ENCODE results near the gene CFLAR.
A peak's percentile ranks its signal among the peaks of the same experiment; 100 is the strongest.
"Not testable (repeated sequence)": the region's sequence is repeated elsewhere in the genome, so short reads cannot be mapped to it uniquely, and the experiment has no call there.

Gene CFLAR

DNA sequence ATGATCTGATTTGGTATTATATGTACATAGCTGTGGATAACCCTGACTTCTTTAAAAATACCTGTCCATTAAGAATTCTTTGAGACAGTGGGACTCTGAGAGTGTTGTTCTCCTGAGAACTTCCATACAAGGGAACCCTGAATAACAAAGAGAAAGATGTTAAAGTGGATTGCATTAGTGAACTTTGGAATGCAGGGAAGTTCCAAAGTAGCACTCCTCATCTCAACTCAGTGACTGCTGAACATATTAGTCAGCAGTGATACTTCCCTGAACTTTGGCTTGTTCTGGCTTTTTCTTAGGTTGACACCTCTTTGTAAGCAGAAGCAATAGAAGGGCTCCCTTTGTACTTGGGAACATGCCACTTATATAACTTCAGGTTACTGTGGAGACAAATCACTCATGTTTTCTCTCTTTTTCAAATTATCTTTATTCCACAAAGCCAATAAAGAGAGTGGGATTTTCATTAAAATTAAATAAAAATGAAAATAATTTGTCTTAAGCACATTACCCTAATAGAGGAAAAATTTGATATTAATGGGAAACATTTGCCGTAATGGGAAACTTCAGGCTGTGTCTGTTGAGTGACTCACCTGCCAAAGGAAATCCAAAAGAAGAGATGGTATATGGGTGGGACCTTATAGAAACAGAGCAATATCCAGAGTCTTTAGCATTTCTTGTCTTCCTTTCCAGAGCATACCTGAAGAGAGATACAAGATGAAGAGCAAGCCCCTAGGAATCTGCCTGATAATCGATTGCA, 33.3 kb downstream of the CFLAR start:
- no peak for DNase-seq (ENCODE audit: low spot score)

DNA sequence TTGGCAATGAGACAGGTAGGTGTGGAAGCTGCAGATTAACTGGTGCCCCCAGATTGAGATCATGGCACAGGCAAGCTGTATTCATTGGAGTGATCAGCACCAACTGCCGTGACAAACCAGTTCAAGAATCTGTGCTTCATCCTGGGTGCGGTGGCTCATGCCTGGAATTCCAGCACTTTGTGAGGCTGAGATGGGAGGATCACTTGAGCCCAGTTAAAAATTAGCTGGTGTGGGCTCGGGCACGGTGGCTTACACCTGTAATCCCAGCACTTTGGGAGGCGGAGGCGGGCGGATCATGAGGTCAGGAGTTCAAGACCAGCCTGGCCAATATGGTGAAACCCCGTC, 33.8 kb downstream of the CFLAR start:
- DNase-seq (ENCODE audit: low spot score) = not testable (repeated sequence)

DNA sequence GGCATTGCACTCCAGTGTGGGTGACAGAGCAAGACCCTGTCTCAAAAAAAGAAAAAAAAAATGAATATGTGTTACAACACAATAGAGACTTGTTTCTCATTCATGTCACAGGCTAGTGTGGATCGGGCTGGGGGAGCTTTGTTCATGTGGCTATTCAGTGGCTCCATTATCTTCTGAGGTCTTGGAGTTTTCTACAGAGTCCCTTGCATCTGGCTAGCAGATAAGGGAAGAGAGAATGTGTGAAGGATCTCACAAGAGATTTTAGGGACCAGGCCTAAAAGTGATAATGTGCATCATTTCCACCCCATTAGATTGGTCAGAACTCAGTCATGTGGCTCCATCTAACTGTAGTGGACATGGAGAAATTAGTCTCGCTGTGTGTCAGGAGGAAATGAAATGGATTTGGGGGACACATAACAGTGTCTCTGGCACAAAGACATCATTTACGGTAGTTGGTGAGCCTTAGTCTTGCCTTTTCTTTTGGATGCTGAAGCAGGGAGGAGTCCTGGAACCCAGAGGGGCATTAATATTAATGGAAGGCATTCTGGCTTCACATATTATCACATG, 34.6 kb downstream of the CFLAR start:
- DNase-seq (ENCODE audit: low spot score) = no peak

DNA sequence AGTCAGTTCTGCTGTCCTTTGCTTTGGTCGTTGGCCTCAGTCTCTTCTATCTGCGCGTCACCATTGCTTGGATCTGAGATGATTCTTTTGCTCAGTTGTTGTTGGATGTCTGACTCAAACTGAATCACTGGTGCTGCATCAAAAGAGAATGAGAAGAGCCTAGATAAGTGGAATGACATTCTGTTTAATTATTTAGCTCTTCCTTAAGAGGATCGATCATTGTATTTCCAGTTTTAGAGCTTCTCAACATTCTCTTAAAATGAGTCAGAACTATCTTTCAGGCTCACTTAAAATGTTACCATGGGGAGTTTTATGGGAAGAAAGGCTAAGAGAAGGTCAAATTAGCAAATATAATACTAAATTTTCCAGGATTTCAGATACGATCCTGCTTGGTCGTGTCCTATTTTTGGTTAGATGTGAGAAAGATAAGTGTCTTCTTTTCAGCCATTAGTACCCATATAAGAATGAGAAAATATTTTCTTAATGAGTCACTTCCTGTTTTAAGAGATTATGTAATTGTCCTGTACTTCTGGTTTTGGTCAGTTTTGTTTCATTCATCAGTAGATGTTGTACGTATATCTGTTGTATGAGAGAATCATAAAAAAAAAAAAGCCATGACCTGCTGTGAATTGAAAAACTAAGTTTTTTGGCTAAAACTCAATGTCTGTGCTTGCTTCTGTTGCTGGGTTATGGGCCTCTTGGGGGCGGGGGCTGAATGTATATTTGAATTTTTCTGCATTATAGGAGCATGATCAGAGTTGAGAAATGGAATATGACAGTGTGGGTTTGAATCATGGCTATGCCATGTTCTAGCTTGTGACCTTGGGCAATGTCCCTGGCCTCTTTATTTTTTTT, 35.4 kb downstream of the CFLAR start:
- no peak for DNase-seq (ENCODE audit: low spot score)

DNA sequence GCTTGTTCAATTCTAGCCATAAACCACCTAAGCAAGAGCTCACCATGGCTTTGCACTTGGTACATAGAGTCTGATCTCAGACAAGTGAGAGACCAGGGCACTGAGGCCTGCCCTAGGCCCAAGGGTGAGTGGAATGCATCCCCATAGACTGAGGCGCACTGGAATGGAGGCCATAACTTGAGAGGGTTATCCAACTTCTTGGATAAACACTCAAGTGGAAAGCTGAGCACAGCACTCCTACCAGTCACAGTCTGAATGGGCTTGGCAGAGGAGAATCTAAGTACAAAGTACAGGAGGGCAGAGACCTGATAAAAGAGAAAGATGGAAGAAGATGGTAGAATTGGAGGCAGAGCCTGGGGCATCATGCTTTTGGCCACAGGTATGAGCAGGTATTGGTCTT, 36.6 kb downstream of the CFLAR start:
- no peak for DNase-seq (ENCODE audit: low spot score)

DNA sequence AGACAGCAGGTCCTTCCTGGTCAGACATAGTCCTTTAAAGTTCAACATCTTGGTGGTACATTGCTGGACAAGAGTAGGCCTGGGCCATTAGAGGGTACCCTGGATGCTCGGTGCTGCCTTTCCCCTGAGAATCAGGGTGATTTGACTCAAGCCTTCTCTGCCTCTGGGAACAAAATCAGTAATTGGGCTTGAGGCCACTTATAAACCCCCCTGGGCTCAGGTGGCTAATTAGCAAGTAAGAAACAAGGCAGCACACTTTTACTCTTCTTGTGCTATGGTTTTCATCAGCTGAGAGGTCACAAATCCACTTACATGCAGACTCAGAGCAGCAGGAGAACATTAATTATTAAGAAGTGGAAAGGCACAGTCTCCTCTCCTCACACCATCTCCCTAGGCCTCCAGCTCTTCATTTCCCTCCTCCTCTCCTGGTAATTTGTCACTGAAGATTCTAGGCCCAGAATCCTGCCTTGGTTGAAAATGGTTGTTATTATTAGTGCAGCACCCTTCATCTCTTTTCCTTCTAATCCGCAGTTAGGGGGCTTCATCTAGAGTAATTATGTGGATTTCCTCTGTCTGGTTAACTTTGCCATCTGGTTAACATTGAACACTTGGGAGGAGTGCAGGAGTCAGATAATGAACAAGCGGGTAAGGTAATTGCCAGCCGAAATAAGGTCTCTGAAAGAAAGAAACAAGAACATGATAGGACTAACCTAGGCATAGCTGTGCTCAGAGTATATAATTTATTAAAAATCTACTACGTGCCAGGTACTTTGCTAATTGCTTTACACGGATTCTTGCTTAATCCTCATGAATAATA, 37.2 kb downstream of the CFLAR start:
- no peak for DNase-seq (ENCODE audit: low spot score)

DNA sequence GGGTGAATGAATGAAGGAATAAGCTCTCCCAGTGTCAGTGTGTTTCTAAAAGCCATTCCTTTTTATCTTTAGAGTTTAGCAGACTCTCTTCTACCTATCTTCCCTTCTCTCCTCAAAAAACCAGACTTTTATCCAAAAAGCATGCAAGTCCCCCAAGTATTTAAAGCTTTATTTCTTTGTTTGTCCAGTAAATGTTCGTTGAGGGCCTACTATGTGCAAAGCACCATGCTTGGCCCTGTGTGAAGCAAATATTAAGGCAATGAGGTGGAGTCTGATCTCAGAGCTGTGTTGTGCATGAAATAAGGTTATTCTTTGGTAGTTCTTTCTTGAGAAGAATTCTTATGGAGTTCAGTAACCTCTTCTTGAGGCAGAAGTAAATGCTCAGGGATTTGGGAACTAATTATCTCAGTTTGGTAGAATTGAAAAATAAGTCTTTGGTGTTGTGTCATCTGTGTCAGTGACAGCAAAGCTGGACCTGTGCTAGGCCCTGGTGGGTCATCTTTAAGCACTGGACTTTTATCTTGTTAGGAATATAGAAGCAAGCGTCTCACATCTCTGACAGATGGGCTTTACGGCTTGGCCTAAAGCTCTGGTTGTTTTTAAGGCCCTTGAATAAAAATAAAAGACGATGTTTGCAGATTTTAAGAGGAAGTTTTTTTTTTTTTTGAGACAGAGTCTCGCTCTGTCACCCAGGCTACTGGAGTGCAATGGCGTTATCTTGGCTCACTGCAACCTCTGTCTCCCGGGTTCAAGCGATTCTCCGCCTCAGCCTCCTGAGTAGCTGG, 38.8 kb downstream of the CFLAR start:
- no peak for DNase-seq (ENCODE audit: low spot score)

DNA sequence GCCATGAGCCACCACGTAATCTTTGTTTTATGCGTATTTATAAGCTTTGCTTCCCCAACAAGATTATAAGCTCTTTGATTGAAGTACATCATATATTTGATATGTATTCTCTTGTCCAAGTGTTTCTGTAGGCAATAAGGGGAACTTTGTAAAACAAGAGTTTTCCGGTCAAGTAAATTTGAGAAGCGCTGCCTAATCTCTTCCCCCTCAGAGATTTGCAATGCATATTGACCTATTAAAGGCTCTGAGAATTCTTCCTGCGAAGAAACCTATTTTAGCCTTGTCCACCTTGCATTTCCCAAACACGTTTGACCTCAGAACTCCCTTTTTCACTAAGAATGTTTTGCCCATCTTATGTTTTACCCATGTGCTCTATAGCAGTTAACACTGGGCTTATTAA, 40.1 kb downstream of the CFLAR start:
- DNase-seq (ENCODE audit: low spot score) = no peak

DNA sequence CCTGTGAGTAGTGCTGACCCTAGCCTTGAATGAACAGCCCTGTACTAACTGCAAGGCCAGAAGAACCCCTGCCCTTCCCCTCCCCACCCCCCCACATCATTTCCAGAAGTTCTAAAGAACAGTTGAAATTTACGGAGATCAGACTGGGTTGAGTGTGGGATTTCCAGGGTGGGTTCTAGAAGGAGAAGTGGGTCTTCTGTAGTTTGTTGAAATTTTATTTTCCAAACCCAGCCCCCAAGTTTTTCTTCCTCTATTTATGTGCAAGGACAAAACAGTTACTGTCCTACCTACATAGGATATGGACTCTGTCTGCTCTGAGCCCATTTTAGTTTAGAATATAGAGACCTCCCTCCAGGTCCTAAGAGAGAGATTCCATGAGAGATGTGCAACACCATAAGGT, 40.7 kb downstream of the CFLAR start:
- no peak for DNase-seq (ENCODE audit: low spot score)

DNA sequence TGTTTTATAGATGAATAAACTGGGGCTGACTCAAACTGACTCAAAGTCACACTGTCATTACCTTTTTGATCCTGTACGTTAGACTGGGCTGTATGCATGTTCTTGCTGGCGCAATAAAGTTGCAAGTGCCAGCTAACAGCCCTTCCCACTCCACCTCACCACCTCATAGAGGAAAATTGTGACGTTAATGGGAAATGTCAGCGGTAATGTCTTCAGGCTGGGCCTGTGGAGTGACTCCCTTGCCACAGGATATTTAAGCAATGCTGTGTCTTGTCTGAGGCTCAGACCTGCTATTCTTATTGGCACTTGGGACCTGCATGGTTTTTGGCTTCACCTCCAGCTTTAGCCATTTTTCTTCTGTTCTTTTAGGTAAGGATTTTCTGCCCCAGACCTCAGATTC, 41.7 kb downstream of the CFLAR start:
- no peak for DNase-seq (ENCODE audit: low spot score)

DNA sequence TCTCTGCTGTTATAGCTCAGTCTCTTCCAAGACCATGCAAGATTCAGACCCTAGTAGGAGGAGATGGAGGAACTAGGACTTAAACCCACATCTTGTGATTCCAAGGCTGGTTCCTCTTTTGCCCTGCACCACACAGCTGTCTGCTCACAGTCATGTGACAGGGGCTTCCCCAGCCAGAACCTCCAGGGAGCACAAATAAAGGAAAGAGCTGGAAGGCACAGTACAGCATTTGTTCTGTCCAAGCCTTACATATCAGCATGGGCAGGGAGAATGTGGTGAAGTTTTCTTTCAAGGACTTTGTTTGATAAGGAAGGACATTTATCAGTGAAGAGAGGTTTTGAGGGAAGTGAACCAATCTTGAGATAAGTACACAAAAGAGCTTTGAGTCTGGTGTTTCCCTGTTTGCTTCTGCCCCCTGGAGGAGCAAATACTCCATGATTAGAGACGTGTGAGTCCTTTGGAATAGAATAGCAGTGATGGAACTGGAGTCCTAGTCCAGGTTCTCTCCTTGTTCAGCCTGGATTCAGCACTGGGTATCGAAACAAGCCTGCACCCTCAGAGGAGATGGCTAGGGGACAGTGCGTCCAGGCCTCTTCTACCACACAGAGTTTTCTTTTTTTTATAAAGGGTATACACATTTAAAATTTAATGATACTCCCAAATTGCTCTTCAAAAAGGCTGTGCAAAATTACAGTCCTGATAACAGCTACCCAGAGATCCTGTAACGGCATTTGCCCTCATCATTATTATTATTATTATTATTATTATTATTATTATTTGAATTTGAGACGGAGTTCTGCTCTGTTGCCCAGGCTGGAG, 42.4 kb downstream of the CFLAR start:
- DNase-seq (ENCODE audit: low spot score) = peak; percentile 66

DNA sequence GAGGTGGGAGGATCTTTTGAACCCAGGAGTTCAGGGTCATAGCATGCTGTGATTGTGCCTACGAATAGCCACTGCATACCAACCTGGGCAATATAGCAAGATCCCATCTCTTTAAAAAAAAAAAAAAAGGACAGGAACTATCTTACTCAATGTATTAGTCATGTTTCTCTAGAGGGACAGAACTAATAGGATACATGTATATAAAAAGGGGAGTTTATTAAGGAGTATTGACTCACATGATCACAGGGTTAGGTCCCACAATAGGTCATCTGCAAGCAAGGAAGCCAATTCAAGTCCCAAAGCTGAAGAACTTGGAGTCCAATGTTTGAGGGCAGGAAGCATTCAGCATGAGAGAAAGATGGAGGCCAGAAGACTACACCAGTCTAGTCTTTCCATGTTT, 48.2 kb downstream of the CFLAR start:
- no peak for DNase-seq (ENCODE audit: low spot score)

DNA sequence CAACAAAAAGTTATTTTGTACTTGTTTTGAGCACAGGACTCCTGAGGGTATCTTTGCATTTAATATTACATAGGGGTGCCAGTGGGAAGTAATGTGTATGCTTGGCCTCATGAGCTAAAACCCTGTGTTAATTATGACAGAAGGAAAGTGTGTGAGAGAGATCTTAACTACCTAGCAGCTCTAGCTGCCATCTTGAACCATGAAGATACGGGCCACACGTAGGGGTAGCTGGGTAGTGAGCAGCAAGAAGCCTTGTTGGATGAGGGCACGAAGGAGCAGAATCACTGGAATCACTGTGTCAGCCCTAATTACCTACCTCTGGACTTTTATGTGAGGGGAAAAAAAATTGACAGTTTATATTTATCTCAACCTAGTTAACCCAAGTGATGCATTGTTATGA, 51.6 kb downstream of the CFLAR start:
- DNase-seq (ENCODE audit: low spot score) = no peak

DNA sequence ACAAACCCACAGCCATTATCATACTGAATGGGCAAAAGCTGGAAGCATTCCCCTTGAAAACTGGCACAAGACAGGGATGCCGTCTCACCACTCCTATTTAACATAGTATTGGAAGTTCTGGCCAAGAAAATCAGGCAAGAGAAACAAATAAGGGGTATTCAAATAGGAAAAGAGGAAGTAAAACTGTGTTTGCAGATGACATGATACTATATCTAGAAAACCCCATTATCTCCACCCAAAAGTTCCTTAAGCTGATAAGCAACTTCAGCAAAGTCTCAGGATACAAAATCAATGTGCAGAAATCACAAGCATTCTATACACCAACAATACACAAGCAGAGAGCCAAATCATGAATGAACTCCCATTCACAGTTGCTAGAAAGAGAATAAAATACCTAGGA, 52.5 kb downstream of the CFLAR start:
- not testable (repeated sequence) for DNase-seq (ENCODE audit: low spot score)

DNA sequence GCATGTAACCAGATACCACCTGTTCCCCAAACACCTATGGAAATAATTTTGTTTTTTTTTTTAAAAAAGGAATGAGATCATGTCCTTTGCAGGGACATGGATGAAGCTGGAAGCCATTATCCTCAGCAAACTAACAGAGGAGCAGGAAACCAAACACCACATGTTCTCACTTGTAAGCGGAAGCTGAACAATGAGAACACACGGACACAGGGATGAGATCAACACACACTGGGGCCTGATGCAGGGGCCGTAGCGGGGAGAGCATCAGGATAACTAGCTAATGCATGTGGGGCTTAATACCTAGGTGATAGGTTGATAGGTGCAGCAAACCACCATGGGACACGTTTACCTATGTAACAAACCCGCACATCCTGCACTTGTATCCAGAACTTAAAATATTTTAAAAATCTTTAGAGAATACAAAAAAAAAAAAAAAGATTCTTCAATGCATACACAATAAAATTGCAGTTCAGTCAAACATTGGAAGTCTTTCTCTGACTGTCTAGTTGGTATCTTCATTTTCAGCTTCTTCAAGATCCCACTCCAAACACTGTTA, 55.4 kb downstream of the CFLAR start:
- no peak for DNase-seq (ENCODE audit: low spot score)

DNA sequence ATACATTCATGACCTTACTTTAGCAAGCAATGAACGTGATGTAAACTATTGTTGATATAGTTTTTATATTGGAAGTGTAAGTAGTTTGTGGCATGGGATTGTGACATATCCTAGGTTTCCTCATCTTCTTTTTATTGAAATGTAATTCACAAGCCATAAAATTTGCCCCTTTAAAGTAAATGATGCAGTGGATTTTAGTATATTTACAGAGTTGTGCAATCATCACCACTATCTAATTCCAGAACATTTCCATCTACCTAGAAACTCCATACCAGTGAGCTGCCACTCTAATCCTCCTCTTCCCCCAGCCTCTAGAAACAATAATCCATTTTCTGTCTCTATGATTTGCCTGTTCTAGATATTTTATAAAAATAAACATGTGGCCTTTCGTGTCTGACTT, 56.3 kb downstream of the CFLAR start:
- DNase-seq (ENCODE audit: low spot score) = no peak

DNA sequence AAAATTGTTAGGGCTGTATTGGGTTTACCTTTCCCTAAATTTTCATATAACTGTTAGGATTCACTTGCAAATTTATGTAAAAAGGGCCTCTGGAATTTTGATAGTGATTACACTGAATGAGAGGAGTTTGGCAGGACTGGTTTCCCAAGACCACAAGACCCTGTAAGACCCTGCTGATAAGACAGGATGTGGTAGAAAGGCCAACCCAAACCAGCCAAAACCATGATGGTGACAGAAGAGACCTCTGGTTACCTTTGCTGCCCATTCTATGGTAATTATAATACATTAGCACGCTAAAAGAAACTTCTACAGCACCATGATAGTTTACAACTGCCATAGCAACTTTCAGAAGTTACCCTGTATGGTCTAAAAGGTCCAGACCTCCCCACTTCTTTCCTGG, 58.7 kb downstream of the CFLAR start:
- DNase-seq (ENCODE audit: low spot score) = no peak

DNA sequence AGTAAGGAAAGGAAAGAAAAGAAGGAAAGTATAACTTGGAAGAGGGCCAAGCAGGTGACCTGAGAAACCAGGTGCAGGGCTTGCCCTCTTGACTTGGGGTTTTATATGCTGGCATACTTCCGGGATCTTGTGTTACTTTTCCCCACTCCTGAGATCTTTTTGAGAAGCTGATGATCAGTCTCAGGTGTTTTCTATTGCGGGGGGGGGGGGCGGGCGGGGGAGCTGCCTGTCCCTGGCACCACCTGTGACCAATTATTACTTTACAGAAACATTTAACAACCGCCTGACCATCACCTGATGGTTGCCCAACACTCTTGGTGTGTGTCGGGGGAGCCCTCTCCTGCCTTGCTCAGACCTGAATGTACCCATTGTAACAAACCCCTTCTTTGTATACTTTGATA, 60.1 kb downstream of the CFLAR start:
- no peak for DNase-seq (ENCODE audit: low spot score)

DNA sequence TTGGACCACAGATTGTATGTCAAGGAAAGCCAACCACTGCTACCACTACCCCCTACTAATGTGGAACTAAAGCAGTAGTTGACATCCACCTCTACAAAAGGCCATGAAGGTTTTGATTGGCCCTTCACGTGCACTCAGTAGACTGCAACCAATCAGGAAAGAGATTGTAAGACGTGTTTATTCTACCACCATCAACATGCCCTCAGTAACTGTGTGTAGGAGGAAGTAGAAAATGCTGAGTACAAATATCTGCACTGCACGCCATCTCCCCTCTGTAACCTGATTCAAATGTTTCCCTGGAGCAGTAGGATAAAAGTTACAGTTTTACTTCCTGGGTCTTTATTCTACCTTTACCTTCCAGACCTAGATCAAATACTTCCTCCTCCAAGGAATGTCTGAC, 64.0 kb downstream of the CFLAR start:
- no peak for DNase-seq (ENCODE audit: low spot score)

DNA sequence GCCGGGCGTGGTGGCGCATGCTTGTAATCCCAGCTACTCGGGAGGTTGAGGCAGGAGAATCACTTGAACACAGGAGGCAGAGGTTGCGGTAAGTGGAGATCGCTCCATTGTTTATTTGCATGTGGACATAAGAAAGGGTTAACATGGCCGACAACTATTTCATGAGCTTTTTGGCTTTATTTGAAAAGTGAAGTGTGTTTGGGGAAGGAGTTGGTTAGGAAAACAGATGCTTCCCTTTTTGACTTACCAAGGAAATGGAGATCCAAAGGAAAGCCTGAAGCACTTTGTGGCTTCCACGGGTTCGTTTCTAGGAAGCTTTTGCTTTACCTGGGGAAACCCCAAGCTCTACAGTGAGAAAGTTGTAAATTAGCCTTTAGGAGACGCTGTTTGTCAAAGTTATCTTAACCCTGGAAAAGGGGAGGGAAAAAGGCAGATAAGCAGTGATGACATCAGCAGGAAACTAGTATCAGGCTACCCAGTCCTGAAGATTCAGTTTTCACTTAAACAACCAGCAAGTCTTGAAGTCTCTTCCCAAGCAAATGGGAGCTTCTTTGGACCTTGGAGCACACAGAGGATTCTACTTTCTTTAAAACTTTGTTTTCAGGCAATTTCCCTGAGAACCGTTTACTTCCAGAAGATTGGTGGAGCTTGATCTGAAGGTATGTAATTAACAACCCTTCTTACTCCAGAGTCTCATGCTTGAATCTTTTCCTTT, 66.8 kb downstream of the CFLAR start, which contains the start of gene CASP10:
CASP10 (plus strand) TSS at position 492 of the 715 bp plus-strand sequence. CDS start 2,637 bp downstream, outside the sequence.
- no peak for DNase-seq (ENCODE audit: low spot score)

Data from ecto neural progenitor cell (in vitro differentiated cells).